Measurements from ENCODE around the gene VPS13C. TPM values are rescaled to one million over a fixed set of nuclear protein-coding genes. Genes with fewer than 3 reads are reported as not detected.

VPS13C gene
- total RNA-seq, 4 donors from 2014 or later, result 7.6 to 43.1 (median 18.0) TPM

DNA sequence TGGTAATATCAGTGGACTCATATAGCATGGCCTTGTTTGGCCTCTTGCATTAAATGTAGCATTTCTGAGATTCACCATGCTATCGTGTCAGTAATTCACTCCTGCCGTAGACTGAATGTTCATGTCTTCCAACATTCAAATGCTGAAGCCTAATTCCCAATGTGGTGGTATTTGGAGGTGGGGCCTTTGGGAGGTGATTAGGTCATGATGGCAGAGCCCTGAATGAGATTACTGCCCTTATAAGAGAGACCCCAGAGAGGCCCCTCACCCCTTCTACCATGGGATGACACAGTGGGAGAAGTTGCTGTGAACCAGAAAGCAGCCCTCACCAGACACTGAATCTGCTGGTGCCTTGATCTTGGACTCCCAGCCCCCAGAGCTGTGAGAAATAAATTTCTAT, 241.4 kb downstream of the VPS13C start:
- Histone ChIP-seq H3K27ac (no peak overlapping the region), H3K4me1 (no peaks in the 10 kb centered on the region), H3K27me3 (peaks cover 0 to 37% (median 0%) of the 10 kb centered on the region in 4 donors), H3K9me3 (no peaks in the 10 kb centered on the region), H3K4me3 (no peak overlapping the region), H3K36me3 (no peaks in the 10 kb centered on the region)
- intact Hi-C loops (cut with DNase I), result no loop called here
- no peak for DNase-seq
- 95 to 100% methylated on average over 2 of the region's 2 CpGs for WGBS, 2 donors
- TF ChIP-seq, protein P1, sequence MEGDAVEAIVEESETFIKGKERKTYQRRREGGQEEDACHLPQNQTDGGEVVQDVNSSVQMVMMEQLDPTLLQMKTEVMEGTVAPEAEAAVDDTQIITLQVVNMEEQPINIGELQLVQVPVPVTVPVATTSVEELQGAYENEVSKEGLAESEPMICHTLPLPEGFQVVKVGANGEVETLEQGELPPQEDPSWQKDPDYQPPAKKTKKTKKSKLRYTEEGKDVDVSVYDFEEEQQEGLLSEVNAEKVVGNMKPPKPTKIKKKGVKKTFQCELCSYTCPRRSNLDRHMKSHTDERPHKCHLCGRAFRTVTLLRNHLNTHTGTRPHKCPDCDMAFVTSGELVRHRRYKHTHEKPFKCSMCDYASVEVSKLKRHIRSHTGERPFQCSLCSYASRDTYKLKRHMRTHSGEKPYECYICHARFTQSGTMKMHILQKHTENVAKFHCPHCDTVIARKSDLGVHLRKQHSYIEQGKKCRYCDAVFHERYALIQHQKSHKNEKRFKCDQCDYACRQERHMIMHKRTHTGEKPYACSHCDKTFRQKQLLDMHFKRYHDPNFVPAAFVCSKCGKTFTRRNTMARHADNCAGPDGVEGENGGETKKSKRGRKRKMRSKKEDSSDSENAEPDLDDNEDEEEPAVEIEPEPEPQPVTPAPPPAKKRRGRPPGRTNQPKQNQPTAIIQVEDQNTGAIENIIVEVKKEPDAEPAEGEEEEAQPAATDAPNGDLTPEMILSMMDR (IDR thresholded peaks at IDR 0.05), result no peak
- no peak for TF ChIP-seq POLR2A (IDR thresholded peaks at IDR 0.05)

DNA sequence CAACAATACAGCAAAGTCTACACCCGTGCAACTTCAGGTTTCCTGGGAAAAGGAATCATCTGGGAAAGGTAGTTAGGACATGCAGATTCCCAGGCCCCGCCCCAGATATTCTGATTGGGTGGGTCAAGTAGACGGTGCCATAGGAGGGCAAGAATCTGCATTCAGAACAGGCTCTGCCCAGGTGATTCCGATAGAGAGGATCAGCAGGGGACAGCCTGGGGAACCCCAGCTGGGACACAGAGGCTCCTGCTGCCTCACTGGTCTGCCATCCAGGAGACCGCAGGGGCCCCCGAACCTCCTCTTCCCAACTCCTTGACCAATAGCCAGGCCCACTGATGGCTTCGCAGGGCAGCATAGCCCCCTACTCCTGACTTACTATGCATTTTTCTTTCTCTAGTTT, 243.4 kb downstream of the VPS13C start:
- H3K9me3 ChIP-seq, result no peaks in the 10 kb centered on the region
- no peaks in the 10 kb centered on the region for H3K4me1 ChIP-seq
- TF ChIP-seq POLR2A (IDR thresholded peaks at IDR 0.05), result no peak
- TF ChIP-seq, protein P1 (IDR thresholded peaks at IDR 0.05), result no peak
- peaks cover 0 to 37% (median 0%) of the 10 kb centered on the region in 4 donors for H3K27me3 ChIP-seq
- WGBS, 2 donors, result 73 to 93% methylated on average over 4 to 5 of the region's 7 CpGs
- no peaks in the 10 kb centered on the region for H3K36me3 ChIP-seq
- no peak overlapping the region for H3K4me3 ChIP-seq
- intact Hi-C loops (cut with DNase I), result no loop called here
- no peak overlapping the region for H3K27ac ChIP-seq
- DNase-seq, result no peak

DNA sequence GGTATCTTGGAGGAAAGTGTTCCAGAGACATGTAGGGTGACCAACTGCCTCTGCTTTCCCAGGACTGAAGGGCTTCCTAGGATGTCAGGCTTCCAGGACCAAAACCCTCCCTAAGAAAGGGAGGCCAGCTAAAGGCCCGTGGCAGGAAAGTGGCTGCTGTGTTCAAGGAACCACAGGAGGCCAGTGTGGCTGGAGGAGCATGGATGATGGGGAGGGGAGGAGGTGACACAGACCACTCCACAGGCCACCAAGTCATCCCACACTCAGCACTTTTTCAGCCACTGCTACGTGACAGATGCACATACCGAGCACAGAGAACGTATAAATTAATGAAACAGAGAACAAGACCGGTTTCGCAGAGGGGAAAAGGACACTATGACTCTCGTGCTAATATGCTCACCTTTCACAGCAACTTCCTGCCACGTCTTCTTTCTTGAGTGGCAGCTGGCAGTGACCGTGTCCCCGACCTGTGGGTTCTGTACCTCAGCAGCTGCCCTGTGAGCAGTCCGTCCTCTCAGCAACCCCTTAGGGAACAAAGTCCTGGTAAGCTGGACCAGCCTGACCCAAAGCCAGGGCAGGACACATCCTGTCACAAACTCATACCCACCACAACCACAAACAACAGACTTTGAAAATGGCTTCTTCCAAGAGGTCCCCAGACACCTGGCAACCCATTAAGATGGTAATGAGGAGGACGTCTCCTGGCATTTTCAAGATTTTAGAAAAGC, 244.7 kb downstream of the VPS13C start:
- intact Hi-C loops (cut with DNase I), result no loop called here
- WGBS, 2 donors, result 75 to 82% methylated on average over 12 of the region's 12 CpGs
- DNase-seq, result no peak

DNA sequence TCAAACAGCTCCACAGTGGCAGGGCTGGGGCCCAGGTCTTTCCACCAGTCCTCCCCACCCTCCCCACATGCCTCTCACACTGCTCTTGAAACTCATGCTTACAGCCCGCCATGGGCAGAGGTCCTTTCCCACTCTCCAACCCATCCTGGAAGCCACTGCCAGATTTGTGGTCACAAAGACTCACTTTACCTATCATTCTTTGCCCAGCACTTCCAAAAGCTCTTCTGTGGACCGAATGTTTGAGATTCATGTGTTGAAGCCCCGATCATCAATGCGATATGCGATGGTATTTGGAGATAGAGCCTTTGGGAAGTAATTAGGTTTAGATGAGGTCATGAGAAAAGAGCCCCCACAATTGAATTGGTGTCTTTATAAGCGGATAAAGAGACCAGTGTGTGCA, 247.8 kb downstream of the VPS13C start:
- H3K4me1 ChIP-seq, result no peaks in the 10 kb centered on the region
- H3K36me3 ChIP-seq, result no peaks in the 10 kb centered on the region
- TF ChIP-seq, protein P1 (IDR thresholded peaks at IDR 0.05), result no peak
- no peak for TF ChIP-seq POLR2A (IDR thresholded peaks at IDR 0.05)
- no peak overlapping the region for H3K27ac ChIP-seq
- no peaks in the 10 kb centered on the region for H3K9me3 ChIP-seq
- no peak for DNase-seq
- intact Hi-C loops (cut with DNase I), result no loop called here
- no peak overlapping the region for H3K4me3 ChIP-seq
- H3K27me3 ChIP-seq, result peaks cover 0 to 34% (median 0%) of the 10 kb centered on the region in 4 donors
- WGBS, 2 donors, result 81 to 93% methylated on average over 6 of the region's 6 CpGs

More for the DNA sequence above, 244.7 kb downstream of the VPS13C start:
- H3K9me3 ChIP-seq, result no peaks in the 10 kb centered on the region
- H3K27me3 ChIP-seq, result peaks cover 0 to 33% (median 0%) of the 10 kb centered on the region in 4 donors
- H3K36me3 ChIP-seq, result no peaks in the 10 kb centered on the region
- no peak overlapping the region for H3K27ac ChIP-seq
- H3K4me1 ChIP-seq, result no peaks in the 10 kb centered on the region
- TF ChIP-seq POLR2A (IDR thresholded peaks at IDR 0.05), result no peak
- TF ChIP-seq, protein P1 (IDR thresholded peaks at IDR 0.05), result no peak
- no peak overlapping the region for H3K4me3 ChIP-seq

DNA sequence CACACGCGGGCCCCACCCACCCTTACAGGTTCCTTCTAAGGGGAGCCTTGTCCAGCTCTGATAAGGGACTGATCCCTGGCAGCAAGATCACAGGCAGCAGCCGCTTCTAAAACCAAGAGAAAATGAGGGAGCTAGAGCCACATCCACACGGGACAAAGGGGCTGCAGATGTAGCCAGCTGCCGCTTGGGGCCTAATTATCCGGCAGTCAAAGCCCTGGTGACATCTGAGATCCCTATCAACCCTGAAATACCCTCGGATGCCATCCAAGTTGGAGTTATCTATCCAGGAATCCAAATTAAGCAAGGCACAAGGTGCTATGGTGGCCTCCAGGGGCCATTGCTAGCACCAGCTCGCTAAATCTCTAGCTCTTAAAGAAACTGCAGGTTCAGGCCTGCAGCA, 248.3 kb downstream of the VPS13C start:
- H3K27me3 ChIP-seq, result peaks cover 0 to 29% (median 0%) of the 10 kb centered on the region in 4 donors
- H3K27ac ChIP-seq, result no peak overlapping the region
- H3K36me3 ChIP-seq, result no peaks in the 10 kb centered on the region
- H3K4me1 ChIP-seq, result no peaks in the 10 kb centered on the region
- intact Hi-C loops (cut with DNase I), result no loop called here
- DNase-seq, result no peak
- H3K9me3 ChIP-seq, result no peaks in the 10 kb centered on the region
- H3K4me3 ChIP-seq, result no peak overlapping the region
- TF ChIP-seq, protein P1 (IDR thresholded peaks at IDR 0.05), result no peak
- no peak for TF ChIP-seq POLR2A (IDR thresholded peaks at IDR 0.05)
- WGBS, 2 donors, result 47 to 75% methylated on average over 4 to 7 of the region's 8 CpGs

Data from esophagus squamous epithelium (tissue), 5 donors.